Measurements from ENCODE around the gene VAC14. TPM values are rescaled to one million over a fixed set of nuclear protein-coding genes. Genes with fewer than 3 reads are reported as not detected.

VAC14 gene
- total and polyA plus RNA-seq, 4 donors, result 27.6 to 60.8 (median 50.9) TPM

DNA sequence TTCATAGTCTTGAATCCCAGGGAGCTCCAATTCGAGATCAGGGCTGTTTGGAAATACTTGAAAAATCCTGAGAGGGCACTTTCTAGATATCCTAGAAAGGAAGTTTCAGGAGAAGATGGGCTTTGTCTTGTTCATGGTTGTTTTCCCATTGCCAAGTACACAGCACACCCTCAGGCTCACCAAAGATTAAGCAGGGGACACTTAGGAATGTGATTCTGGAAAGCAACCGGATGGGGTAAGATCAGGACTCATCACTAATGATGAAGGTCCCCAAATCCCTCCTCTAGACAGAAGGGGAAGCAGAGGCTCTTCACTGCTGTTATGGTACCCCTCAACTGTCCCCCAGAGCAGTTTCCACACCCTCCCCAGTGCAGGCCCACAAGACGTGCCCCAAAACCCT, 40.7 kb downstream of the VAC14 start:
- no peak overlapping the region for H3K27ac ChIP-seq (ENCODE audit: low read depth in 1 of 2, low read length in 1 of 2)
- H3K36me3 ChIP-seq (ENCODE audit: control insufficient read depth in 4 of 4, insufficient read depth in 4 of 4, low read length in 4 of 4), result peaks cover 3 to 49% (median 10%) of the 10 kb centered on the region in 4 donors
- ATAC-seq (ENCODE audit: insufficient read depth, low FRiP score), result no peak
- no peaks in the 10 kb centered on the region for H3K27me3 ChIP-seq (ENCODE audit: control insufficient read depth in 3 of 3, insufficient read depth in 3 of 3, low read length in 2 of 3)
- DNase-seq, result no peak
- no peaks in the 10 kb centered on the region for H3K9me3 ChIP-seq (ENCODE audit: control insufficient read depth in 4 of 4, insufficient read depth in 3 of 4, low read length in 3 of 4)
- H3K9ac ChIP-seq (ENCODE audit: insufficient read depth in 1 of 2, low read length in 2 of 2), result no peak overlapping the region
- H3K4me1 ChIP-seq (ENCODE audit: control insufficient read depth in 5 of 5, insufficient read depth in 5 of 5, low read length in 5 of 5), result no peaks in the 10 kb centered on the region
- no peak overlapping the region for H3K4me3 ChIP-seq
- TF ChIP-seq, protein P1, sequence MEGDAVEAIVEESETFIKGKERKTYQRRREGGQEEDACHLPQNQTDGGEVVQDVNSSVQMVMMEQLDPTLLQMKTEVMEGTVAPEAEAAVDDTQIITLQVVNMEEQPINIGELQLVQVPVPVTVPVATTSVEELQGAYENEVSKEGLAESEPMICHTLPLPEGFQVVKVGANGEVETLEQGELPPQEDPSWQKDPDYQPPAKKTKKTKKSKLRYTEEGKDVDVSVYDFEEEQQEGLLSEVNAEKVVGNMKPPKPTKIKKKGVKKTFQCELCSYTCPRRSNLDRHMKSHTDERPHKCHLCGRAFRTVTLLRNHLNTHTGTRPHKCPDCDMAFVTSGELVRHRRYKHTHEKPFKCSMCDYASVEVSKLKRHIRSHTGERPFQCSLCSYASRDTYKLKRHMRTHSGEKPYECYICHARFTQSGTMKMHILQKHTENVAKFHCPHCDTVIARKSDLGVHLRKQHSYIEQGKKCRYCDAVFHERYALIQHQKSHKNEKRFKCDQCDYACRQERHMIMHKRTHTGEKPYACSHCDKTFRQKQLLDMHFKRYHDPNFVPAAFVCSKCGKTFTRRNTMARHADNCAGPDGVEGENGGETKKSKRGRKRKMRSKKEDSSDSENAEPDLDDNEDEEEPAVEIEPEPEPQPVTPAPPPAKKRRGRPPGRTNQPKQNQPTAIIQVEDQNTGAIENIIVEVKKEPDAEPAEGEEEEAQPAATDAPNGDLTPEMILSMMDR (IDR thresholded peaks at IDR 0.05; ENCODE audit: control extremely low read depth, extremely low read depth), result no peak
- 82 to 83% methylated on average over 3 of the region's 3 CpGs for WGBS, 2 donors

DNA sequence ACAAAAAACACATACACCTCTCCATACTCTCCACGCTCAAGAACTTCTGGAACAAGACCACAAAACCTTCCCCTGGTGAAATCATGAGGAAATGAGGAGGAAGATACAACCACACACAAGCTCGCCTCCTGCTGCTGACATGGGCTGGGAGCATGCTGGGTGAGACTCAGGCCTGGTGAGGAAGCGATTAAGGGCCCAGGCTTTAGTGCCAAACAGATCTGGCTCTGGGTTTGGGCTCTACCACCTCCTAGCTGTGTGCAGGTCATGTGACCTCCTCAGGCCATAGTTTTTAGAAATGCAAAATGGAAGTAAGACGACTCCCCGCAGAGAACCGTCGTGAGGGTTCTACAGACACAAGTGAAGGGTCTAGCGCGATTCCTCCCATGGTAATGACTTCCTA, 41.3 kb downstream of the VAC14 start:
- Histone ChIP-seq H3K27ac (ENCODE audit: low read depth in 1 of 2, low read length in 1 of 2) (no peak overlapping the region), H3K4me3 (no peak overlapping the region), H3K27me3 (ENCODE audit: control insufficient read depth in 3 of 3, insufficient read depth in 3 of 3, low read length in 2 of 3) (no peaks in the 10 kb centered on the region), H3K9me3 (ENCODE audit: control insufficient read depth in 4 of 4, insufficient read depth in 3 of 4, low read length in 3 of 4) (no peaks in the 10 kb centered on the region), H3K36me3 (ENCODE audit: control insufficient read depth in 4 of 4, insufficient read depth in 4 of 4, low read length in 4 of 4) (peaks cover 3 to 44% (median 10%) of the 10 kb centered on the region in 4 donors), H3K9ac (ENCODE audit: insufficient read depth in 1 of 2, low read length in 2 of 2) (no peak overlapping the region), H3K4me1 (ENCODE audit: control insufficient read depth in 5 of 5, insufficient read depth in 5 of 5, low read length in 5 of 5) (no peaks in the 10 kb centered on the region)
- ATAC-seq (ENCODE audit: insufficient read depth, low FRiP score), result no peak
- DNase-seq, result no peak
- TF ChIP-seq, protein P1 (IDR thresholded peaks at IDR 0.05; ENCODE audit: control extremely low read depth, extremely low read depth), result no peak
- WGBS, 2 donors, result 82 to 91% methylated on average over 9 of the region's 9 CpGs

DNA sequence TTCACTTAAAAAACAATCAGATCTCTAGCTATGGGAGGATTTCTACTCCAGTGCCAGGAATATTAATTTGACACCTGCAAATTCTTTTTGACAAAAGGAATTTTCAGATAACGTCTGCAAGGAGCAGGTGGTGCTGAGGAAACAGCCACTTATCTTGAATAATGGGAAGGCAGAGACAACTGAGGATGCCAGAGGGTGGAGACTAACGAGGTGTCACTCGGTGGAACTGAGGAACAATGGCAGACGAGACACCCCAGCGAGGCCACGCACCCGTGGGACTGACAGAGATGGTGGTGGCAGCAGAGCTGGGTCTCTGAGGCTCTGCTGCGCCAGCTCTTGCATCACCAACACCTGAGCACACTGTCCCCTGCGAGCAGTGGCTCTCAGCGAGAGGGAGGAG, 42.2 kb downstream of the VAC14 start:
- WGBS, 2 donors, result 83 to 85% methylated on average over 10 of the region's 10 CpGs
- Histone ChIP-seq H3K9ac (ENCODE audit: insufficient read depth in 1 of 2, low read length in 2 of 2) (no peak overlapping the region), H3K27ac (ENCODE audit: low read depth in 1 of 2, low read length in 1 of 2) (no peak overlapping the region), H3K36me3 (ENCODE audit: control insufficient read depth in 4 of 4, insufficient read depth in 4 of 4, low read length in 4 of 4) (peaks cover 3 to 43% (median 10%) of the 10 kb centered on the region in 4 donors), H3K9me3 (ENCODE audit: control insufficient read depth in 4 of 4, insufficient read depth in 3 of 4, low read length in 3 of 4) (no peaks in the 10 kb centered on the region), H3K4me1 (ENCODE audit: control insufficient read depth in 5 of 5, insufficient read depth in 5 of 5, low read length in 5 of 5) (peaks cover 0 to 6% (median 0%) of the 10 kb centered on the region in 5 donors), H3K4me3 (no peak overlapping the region), H3K27me3 (ENCODE audit: control insufficient read depth in 3 of 3, insufficient read depth in 3 of 3, low read length in 2 of 3) (no peaks in the 10 kb centered on the region)
- DNase-seq (no peak), ATAC-seq (ENCODE audit: insufficient read depth, low FRiP score) (no peak)
- TF ChIP-seq, protein P1 (IDR thresholded peaks at IDR 0.05; ENCODE audit: control extremely low read depth, extremely low read depth), result no peak

DNA sequence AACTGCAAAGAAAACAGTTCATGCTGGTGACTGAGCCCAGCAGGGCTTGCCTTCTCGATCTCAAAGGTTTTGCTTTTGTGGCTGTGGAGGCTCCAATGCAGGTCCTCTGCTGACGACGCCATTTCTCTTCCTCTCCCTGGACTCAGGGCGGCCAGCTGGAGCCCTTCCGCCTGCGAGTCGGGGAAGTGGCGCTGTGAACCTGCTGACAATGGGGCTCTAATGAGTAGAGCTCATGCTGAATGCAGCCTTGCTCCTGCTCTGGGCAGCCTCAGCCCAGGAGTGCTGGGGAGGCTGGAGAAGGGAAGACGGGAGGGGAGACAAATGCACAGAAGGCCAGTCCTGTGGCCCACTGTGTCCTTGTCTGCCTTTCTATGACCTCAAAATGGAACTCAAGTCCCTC, 43.8 kb downstream of the VAC14 start:
- peaks cover 0 to 12% (median 7%) of the 10 kb centered on the region in 5 donors for H3K4me1 ChIP-seq (ENCODE audit: control insufficient read depth in 5 of 5, insufficient read depth in 5 of 5, low read length in 5 of 5)
- WGBS, 2 donors, result 88 to 93% methylated on average over 9 of the region's 9 CpGs
- ATAC-seq (ENCODE audit: insufficient read depth, low FRiP score), result no peak
- no peak overlapping the region for H3K27ac ChIP-seq (ENCODE audit: low read depth in 1 of 2, low read length in 1 of 2)
- H3K27me3 ChIP-seq (ENCODE audit: control insufficient read depth in 3 of 3, insufficient read depth in 3 of 3, low read length in 2 of 3), result no peaks in the 10 kb centered on the region
- H3K9ac ChIP-seq (ENCODE audit: insufficient read depth in 1 of 2, low read length in 2 of 2), result no peak overlapping the region
- peaks cover 3 to 38% (median 10%) of the 10 kb centered on the region in 4 donors for H3K36me3 ChIP-seq (ENCODE audit: control insufficient read depth in 4 of 4, insufficient read depth in 4 of 4, low read length in 4 of 4)
- TF ChIP-seq, protein P1 (IDR thresholded peaks at IDR 0.05; ENCODE audit: control extremely low read depth, extremely low read depth), result no peak
- H3K4me3 ChIP-seq, result no peak overlapping the region
- no peak for DNase-seq
- no peaks in the 10 kb centered on the region for H3K9me3 ChIP-seq (ENCODE audit: control insufficient read depth in 4 of 4, insufficient read depth in 3 of 4, low read length in 3 of 4)

All from lung (tissue), 12 donors.